Ovary (tissue), 9 donors: Measurements from ENCODE around the gene PDSS2. TPM values are rescaled to one million over a fixed set of nuclear protein-coding genes. Genes with fewer than 3 reads are reported as not detected.

Experiments
- DNase-seq, 5 donors: peaks; one replicate each; pipeline ENCODE4 v3.0.0-alpha.2; 2019 to 2020
- H3K27ac ChIP-seq, 2 donors: fragments of 200-600 bp; one replicate each; pipeline versions ENCODE4 v1.5.1 to v1.8.0; 2019 to 2022
- H3K27me3 ChIP-seq: fragments of 200-600 bp; one replicate; pipeline ENCODE4 v1.8.0; 2022
- H3K36me3 ChIP-seq: fragments of 200-600 bp; sonication (generic); one replicate; pipeline ENCODE4 v1.5.1; 2019
- H3K4me1 ChIP-seq: one replicate; pipeline ENCODE4 v1.8.1; 2013; ENCODE audit warnings: mild to moderate bottlenecking, moderate library complexity; ENCODE audit not compliant: insufficient read depth
- H3K4me3 ChIP-seq: fragments of 200-600 bp; sonication (generic); one replicate; pipeline ENCODE4 v1.5.1; 2017
- H3K9me3 ChIP-seq, 2 donors: fragments of 200-600 bp in 1 of 2; sonication (generic) in 1 of 2; one replicate each; pipeline versions ENCODE4 v1.5.1 to v1.8.1; 2013 to 2019; ENCODE audit warnings: mild to moderate bottlenecking in 1 of 2, moderate library complexity in 1 of 2
- CTCF ChIP-seq, 3 donors: fragments of 450-650 bp in 2 of 3; fragments of 200-600 bp in 1 of 3; IDR thresholded peaks; one replicate each; pipeline versions ENCODE4 v1.5.1 to v1.8.0; 2016 to 2022; ENCODE audit warnings: antibody characterized with exemption in 3 of 3, mild to moderate bottlenecking in 1 of 3
- EP300 ChIP-seq: sonication (generic); formaldehyde crosslinking; IDR thresholded peaks from one replicate; pipeline ENCODE4 v1.6.1; 2017; ENCODE audit warnings: antibody characterized with exemption
- POLR2A ChIP-seq: fragments of 450-650 bp; IDR thresholded peaks from one replicate; pipeline ENCODE4 v1.6.1; 2017; ENCODE audit warnings: antibody characterized with exemption, mild to moderate bottlenecking, moderate library complexity
- WGBS, 3 donors: extraction: QIAGEN DNeasy Blood & Tissue Kit in 1 of 3; methylation state at CpG; one replicate each; pipeline versions ENCODE4 v1.1.5 to v1.1.7; 2013 to 2017; 5-methylcytosine and 5-hydroxymethylcytosine counted together
- intact Hi-C, 4 donors: fragments of 100-400 bp; cut with DNase I; formaldehyde crosslinking; loops; one replicate each; pipeline versions ENCODE4 v1.11.0 to v1.15.1; 2022 to 2023
- polyA plus RNA-seq, 2 donors: library from polyadenylated mRNA; stranded (reverse); fragments of 200-250 nt in 1 of 2; fragments of 350-450 nt in 1 of 2; fragmentation: Illumina TruSeq in 1 of 2; extraction: RNeasy Lipid Tissue Mini Kit (QIAGEN cat#74804) in 1 of 2; gene quantifications; one replicate each; pipeline ENCODE4 v1.2.3, GENCODE V29; 2013 to 2014
- total RNA-seq, 7 donors: library from RNA; depleted of rRNA in 2 of 7; stranded (reverse); fragments of >200 nt in 2 of 7; fragmentation: NEBNext Ultra II Directional in 3 of 7; extraction: Animal tissue kit (Norgen Biotek cat#: 25700) in 3 of 7; gene quantifications; one replicate each; pipeline versions ENCODE4 v1.1.0 to v1.2.4, GENCODE V29; 2016 to 2023
- donor health status: DM: no; HTN: no; CAD: no; lungs with moderate emphysema.
- donor health status: DM: no; HTN: no; CAD: no.
- donor health status: Bipolar disorder and iron deficiency.
- donor health status: DM: yes; HTN: yes; CAD: no.
- donor health status: DM: no; HTN: no; CAD: no.
- donor health status: DM: yes; HTN: yes; CAD: no.

Gene PDSS2
- total and polyA plus RNA-seq, 9 donors: 8.2 to 17.5 (median 12.0) TPM

GRCh38 chr6:107441682-107442081, 17.7 kb downstream of the PDSS2 start:
- TF ChIP-seq CTCF (IDR thresholded peaks at IDR 0.05) (no peak), EP300 (no peak), POLR2A (no peak)
- Histone ChIP-seq H3K4me3 (no peak overlapping the region), H3K4me1 (no peaks in the 10 kb centered on the region), H3K27ac (no peak overlapping the region), H3K27me3 (no peaks in the 10 kb centered on the region), H3K9me3 (no peaks in the 10 kb centered on the region), H3K36me3 (no peaks in the 10 kb centered on the region)
- no peak for DNase-seq
- WGBS, 3 donors: 92 to 100% (median 100%) methylated on average over 1 of the region's 1 CpG
- intact Hi-C loops: no loop called here

GRCh38 chr6:107440936-107441335, 18.4 kb downstream of the PDSS2 start:
- Histone ChIP-seq H3K4me1 (no peaks in the 10 kb centered on the region), H3K9me3 (no peaks in the 10 kb centered on the region), H3K36me3 (no peaks in the 10 kb centered on the region), H3K4me3 (no peak overlapping the region), H3K27ac (no peak overlapping the region), H3K27me3 (no peaks in the 10 kb centered on the region)
- intact Hi-C loops: no loop called here
- TF ChIP-seq POLR2A (no peak), CTCF (IDR thresholded peaks at IDR 0.05) (no peak), EP300 (no peak)
- DNase-seq: no peak

- Histone ChIP-seq H3K27me3 (no peaks in the 10 kb centered on the region), H3K4me3 (no peak overlapping the region), H3K36me3 (no peaks in the 10 kb centered on the region), H3K9me3 (no peaks in the 10 kb centered on the region), H3K27ac (no peak overlapping the region), H3K4me1 (no peaks in the 10 kb centered on the region)
- intact Hi-C loops: no loop called here
- no peak for TF ChIP-seq POLR2A
- no peak for TF ChIP-seq EP300
- no peak for TF ChIP-seq CTCF (IDR thresholded peaks at IDR 0.05)
- DNase-seq: no peak
- WGBS, 3 donors: 2 to 90% (median 85%) methylated on average over 1 of the region's 1 CpG
Observed at GRCh38 chr6:107439406-107439805, 20.0 kb downstream of the PDSS2 start.

GRCh38 chr6:107437691-107438090, 21.7 kb downstream of the PDSS2 start:
- Histone ChIP-seq H3K27ac (no peak overlapping the region), H3K4me1 (no peaks in the 10 kb centered on the region), H3K9me3 (no peaks in the 10 kb centered on the region), H3K27me3 (no peaks in the 10 kb centered on the region), H3K4me3 (no peak overlapping the region), H3K36me3 (no peaks in the 10 kb centered on the region)
- no peak for DNase-seq
- intact Hi-C loops: no loop called here
- 92 to 97% (median 95%) methylated on average over 5 of the region's 5 CpGs for WGBS, 3 donors
- no peak for TF ChIP-seq POLR2A
- no peak for TF ChIP-seq CTCF (IDR thresholded peaks at IDR 0.05)
- no peak for TF ChIP-seq EP300

GRCh38 chr6:107436881-107437280, 22.5 kb downstream of the PDSS2 start:
- intact Hi-C loops: no loop called here

More at GRCh38 chr6:107436881-107437280, 22.5 kb downstream of the PDSS2 start:
- Histone ChIP-seq H3K4me3 (no peak overlapping the region), H3K9me3 (no peaks in the 10 kb centered on the region), H3K36me3 (no peaks in the 10 kb centered on the region), H3K4me1 (no peaks in the 10 kb centered on the region), H3K27me3 (no peaks in the 10 kb centered on the region), H3K27ac (no peak overlapping the region)
- no peak for DNase-seq
- no peak for TF ChIP-seq CTCF (IDR thresholded peaks at IDR 0.05)
- no peak for TF ChIP-seq EP300
- TF ChIP-seq POLR2A: no peak
- 94 to 98% (median 97%) methylated on average over 4 of the region's 4 CpGs for WGBS, 3 donors
